CD4-positive, alpha-beta T cell treated with Interferon gamma for 1 hour (primary cell): ENCODE measurements around the gene FREM1.
A peak's percentile ranks its signal among the peaks of the same experiment; 100 is the strongest.

Experiments
- DNase-seq: peaks from one replicate; pipeline ENCODE4 v3.0.0-alpha.2; 2020

FREM1 gene

DNA sequence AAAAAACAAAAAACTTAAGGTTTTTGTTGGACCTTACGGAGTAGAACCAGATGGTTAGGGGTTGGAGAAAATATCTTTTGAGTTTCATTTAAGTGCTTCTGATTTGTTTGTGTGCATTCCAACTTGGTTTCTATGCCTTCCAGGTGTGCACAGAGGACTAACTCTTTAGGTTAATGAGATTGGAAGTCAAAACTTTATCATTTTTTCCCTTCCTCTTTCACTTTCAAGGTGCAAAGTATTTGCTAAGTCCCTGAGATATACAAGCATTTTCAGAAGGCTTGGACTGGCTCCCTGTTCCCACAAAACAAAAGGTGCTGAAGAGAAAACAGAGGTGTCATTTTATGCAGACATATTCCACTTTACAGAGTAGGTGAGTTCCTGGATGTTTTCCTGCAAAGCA lies 157.4 kb downstream of the FREM1 start:
- no peak for DNase-seq

DNA sequence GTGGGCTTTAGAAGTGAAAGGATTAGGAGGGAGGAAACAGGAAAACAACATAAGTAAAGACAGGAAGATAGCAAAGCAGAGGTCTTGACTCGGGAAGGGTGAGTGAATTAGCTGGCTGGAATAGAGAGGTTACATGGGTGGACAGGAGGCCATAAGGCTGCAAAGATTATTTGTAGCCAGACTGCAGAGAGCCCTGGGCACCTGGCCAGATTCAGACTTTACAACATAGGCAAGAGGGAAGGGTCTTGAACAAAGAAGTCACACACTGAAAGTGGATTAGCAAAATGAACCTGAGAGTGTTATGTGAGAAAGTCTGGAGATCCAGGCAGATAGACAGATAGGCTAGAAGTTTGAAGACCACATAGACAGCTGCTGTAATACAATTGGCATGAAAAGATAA lies 158.0 kb downstream of the FREM1 start:
- no peak for DNase-seq

DNA sequence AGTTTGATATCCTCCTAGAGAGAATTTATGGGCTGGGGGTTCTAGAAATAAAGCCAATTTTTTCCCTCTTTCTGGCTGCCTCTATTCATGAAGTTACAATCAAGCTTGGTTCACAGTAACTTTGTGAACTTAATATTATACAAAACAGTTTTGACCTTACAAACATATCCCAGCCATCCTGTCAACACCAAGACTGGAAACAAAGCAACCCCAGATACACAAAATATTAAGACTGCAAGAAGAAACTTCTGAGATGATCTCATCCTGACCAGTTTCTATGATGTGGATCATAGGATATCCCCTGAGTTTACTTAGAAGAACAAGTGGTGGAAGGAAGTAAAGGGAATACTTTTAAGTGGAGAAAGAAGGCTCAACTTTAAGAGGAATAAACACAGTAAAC lies 159.4 kb downstream of the FREM1 start:
- DNase-seq, result no peak

DNA sequence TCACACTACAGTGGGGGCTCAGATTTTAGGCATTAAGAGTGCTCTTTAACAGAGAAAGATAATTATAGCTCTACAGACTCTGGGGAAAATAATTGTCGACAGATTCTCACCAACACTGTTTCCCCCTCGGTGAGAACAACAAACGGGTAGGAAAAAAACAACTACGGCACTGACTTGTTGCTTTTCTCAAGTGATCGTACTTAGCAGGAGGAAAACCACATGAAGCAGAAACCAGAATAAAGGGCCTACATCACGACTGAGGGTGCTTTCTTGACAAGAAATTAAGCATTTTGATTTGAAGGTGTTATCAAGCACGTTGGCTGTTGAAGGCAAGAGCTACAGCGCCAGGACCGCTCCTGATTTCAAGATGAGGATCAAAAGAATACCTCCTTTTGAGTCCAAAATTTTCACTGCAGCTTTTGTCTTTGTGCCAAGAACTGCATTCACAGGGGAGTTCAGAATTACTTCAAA lies 160.5 kb downstream of the FREM1 start:
- DNase-seq, result no peak

DNA sequence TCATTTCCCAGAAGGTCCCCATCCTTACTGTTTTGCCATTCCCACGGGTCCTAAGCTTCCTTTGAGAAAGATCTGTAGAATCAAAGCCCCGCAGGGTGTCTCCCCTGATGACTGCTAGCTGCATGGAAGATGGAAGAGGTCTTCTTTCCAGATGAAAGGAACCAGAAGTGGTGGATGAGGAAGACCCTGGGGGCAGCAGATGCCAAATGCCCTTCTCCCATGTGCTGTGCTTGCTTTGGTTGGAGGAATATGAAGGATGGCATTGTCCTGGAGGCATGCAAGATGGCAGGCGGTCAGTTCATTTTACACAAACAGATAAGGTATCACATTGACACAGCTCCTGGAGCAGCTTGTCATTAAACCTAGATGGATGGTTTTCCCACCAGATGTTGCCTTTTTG lies 161.9 kb downstream of the FREM1 start:
- no peak for DNase-seq

DNA sequence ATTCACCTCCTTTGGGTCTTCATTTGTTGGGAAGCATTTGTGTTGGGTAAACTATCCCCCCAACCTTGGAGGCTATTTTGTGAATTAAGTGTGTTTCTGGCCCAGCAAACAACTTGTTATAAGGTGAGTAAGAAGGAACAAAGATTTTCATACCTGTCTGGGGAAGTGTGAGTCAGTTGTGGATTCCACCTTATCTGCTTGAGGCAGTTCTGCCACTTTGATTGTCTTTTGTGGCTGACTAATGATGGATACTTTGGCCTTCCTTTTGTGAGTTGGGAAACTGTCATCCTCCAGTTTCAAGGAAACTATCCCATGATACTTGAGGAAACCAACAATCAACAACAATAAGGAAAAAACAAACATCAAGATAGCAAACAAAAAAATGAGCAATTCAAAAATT lies 163.1 kb downstream of the FREM1 start:
- no peak for DNase-seq

DNA sequence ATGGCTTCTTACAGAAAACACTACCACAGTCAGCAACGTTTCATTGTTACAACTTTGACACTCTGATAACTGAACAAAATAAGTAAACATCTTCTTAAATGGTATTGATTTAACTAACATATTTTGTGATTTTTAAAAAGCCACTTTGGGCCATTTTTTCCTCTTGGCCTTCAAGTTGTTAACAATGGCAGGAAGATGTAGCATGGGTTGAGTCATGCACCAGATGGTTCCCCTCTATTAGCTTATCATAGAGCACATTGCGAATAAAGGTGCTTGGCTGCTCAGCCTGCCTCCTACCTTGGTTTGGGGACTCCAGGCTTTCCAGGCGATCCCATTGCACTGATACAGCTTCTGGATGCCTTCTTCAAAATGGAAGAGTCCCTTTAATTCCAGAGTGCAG lies 163.6 kb downstream of the FREM1 start:
- DNase-seq, result no peak

DNA sequence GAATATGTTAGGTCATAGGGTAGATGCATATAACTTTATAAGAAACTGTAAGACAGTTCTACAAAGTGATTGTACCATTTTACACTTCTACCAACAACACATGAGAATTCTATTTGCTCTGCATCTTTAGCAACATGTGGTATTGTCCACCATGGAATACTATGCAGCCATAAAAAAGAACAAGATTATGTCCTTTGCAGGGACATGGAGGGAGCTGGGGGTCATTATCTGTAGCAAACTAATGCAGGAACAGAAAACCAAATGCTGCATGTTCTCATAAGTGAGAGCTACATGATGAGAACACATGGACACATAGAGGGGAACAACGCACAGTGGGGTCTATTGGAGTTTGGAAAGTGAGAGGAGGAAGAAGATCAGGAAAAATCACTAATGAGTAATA lies 165.5 kb downstream of the FREM1 start:
- DNase-seq, result no peak

DNA sequence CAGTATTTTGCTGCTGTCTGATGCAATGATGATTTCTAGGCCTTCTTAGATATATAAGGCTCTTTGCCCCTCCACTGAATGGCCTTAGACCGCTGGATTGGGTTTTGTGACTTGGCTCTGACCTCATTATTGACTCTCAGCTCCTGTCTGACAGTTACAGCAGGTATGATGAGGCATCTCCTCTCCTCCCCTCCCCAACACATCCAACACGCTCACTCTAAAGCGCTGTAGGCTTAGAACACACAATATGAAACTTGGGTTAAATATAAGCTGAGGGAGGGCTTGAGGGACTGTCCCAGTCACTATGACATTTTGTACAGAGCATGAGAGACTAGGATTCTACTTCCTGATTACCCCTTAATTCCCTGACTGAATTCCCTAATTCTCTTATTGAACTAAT lies 168.9 kb downstream of the FREM1 start:
- no peak for DNase-seq

DNA sequence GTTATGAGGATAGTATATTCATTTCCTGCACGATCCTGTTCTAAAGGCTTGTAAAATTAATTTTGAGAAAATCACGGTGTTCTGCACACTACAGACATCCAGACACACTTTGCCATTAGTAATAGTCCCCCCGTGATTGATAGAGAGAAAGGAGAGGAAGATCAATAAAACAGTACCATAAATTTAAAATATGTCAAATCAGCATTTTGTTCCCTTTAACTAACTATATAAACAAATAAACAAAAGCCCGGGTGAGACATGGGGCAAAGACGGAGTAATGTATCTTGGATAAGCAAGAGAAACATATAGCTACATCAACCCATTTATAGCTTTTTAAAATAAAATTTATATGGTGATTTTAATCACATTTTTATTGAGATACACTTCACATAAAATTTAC lies 177.1 kb downstream of the FREM1 start:
- DNase-seq, result no peak

DNA sequence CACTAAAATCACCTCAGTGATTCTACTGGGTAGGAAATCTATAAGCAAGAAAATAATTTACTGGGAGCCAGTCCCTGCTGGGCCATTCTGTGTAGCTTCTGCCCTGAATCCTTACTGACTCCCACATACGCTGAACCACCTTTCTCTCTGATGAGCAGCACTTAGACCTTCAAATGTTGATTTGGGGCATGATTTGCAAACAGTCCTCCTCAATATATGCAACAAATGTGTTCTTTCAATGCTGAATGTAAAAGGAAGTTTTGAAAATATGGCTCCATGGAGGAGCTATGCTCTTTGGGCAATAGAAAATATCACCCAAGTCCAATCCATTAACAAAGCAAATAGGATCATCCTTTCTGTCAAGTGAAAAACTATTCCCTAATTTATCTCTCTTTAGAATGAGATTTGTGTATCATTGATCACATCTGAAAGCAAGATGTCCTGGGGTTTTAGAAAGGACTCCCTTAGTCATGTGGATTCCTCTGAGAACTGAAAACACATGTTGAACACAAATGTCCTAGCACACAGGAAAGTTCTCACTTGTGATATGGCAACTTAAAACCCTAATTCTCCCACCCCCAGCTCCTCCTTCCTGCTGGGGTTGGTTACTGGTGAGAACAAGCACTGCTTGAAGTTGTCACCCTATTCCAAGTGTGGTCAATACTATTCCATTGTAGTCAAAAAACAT lies 178.8 kb downstream of the FREM1 start:
- DNase-seq, result no peak

DNA sequence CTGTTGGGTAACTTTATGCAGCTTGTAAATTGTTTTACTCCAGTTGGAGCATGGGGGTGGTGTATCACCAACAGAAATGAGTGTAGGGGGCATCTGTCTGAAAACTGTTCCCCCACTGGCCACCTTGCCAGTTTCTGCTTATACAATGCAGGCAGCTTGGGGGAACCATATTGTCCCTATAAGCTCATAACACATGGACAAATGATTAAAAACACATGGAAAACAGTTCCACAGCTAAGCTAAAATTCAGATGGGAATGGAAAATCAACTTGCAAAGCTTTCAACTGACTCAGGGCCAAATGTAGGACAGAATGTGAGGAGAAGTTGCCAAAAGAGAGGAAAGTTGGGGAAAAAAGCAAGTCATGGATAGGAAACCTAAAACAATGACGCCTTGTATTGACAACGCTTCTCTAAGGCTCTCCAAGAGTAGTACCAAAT lies 179.7 kb downstream of the FREM1 start:
- no peak for DNase-seq

DNA sequence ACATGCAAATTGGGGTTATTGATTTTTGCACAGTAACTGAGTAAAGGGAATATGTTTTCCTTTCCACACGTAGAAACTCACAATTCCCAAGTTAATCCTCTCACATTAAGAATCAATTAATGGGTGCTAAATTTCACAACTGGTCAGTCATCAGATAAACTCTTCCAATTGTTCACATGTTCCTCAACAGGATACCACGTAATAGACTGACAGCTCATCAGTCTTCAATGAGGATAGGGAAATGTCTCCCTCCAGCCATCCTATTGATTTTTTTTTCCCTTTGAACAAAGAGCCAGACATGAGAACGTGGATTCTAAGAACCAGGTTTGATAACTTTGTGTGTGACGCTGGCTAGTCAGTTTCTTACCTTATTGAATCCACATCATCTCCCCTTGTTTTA lies 186.9 kb downstream of the FREM1 start:
- no peak for DNase-seq

DNA sequence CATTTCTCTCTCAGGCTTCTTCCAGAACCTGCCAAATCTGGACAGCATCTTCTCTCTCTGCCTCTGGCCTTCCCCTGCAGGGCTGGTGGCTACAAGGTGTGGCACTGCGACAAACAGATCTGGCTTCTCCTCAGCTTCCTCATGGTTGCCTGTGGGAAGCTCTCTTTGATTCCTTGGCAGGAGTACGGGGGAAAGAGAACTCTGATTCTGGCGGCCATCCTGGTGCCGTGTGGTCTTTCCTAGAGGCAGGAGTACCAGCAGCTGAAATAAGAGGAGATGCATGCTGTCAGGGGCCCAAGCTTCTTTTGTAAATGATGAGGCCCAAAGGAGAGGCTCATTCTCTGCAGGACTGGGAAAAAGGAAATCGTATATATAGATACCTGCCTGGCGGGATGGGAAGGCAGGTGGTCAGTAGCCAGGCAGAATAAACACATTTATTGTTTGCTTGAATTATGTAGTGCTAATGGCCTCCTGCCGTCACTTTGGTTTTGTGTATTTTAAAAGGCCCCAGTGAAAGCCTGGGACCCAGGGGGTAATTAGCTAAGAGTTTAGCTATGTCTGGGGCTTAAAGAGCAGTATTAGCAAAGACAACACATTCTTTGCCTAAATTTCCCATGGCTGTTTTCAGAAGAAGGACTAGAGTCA lies 187.7 kb downstream of the FREM1 start, which contains the start of gene CER1:
TSS of gene CER1 (minus strand) at position 343 of the 645 bp plus-strand sequence. CDS start at position 282, 61 bp downstream.
- DNase-seq, result no peak

DNA sequence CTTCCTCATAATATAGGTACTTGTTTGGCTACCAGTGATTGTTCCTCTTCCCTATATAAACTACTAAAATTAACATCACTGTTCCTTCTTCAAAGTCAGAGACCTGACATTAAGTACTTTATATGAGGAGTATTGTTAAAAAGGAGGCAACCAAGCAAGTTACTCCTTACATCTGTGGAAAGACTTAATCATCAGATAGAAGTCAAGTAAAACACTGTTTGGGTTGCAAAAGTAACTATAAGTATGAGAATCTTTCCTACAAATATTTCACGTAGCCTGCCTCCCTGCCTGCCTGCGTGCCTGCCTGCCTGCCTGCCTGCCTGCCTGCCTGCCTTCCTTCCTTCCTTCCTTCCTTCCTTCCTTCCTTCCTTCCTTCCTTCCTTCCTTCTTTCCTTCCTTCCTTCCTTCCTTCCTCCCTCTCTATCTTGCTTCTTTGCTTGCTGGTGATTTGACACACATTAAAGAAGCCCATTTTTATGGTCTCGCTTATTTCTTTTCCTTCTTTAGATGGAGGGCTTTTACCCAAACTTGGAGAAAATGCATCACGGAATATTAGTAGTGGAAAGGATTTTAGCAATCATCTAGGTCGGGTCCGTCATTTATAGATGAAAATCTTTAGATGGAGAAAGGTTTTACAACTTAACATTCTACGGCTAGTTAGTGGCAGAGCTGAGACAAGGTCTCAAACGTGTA lies 190.9 kb downstream of the FREM1 start:
- DNase-seq, result no peak

DNA sequence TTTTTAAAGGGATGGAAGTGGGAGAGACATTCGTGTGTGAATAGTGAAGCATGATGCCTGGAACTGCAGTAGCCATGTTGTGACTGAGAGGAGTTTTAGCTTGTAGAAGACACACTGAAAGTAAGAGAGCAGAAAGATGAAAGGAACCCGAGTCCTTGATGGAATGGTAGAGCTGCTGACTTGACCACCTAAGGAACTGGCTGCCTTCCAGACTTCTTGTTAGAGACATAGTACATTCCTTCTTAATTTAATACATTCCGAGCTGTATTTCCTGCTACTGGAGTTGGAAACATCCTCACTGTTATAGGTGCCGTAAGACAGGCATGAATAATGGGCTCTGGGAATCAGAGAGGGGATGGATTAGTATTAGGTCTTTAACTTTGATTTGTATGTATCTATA lies 195.1 kb downstream of the FREM1 start:
- DNase-seq, result no peak

DNA sequence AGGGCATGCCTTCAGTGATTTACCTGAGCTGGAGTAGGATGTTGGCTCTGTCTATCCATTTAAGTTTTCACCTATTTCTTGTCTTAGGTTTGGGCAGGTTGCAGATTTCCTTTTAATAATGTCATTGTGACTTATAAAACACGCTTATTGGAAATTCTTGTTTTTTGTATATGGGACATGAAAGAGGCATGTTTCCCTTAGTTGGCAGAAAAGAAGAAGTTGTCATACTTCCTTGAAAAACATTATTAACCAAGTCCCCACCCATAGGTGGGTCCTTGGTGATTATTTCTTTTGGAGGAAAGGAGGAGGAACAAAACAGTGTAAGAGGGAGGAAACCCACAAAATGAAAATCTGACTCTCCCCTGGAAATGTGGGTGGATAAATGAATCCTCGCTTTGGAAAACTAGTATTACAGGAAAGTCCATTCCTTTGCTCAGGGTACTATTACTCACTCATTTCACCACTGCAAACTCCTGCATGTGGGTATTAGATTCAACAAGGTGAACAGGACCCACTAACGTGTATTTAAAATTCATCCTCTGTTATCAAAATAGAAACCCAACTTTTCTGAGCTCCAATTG lies 197.0 kb downstream of the FREM1 start:
- no peak for DNase-seq

DNA sequence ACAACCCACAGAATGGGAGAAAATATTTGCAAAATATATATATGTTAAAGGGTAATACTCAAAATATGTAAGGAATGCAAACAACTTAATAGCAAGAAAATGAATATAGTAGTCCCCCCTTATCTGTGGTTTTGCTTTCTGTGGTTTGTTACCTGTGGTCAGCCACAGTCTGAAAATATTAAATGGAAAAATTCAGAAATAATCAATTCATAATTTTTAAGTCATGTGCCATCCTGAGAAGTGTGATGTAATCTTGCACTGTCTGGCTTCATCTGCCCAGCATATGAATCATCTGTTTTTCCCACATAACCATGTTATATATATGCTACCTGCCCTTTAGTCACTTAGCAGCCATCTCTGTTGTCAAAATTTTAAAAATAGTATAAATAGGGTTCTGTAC lies 199.4 kb downstream of the FREM1 start:
- no peak for DNase-seq

DNA sequence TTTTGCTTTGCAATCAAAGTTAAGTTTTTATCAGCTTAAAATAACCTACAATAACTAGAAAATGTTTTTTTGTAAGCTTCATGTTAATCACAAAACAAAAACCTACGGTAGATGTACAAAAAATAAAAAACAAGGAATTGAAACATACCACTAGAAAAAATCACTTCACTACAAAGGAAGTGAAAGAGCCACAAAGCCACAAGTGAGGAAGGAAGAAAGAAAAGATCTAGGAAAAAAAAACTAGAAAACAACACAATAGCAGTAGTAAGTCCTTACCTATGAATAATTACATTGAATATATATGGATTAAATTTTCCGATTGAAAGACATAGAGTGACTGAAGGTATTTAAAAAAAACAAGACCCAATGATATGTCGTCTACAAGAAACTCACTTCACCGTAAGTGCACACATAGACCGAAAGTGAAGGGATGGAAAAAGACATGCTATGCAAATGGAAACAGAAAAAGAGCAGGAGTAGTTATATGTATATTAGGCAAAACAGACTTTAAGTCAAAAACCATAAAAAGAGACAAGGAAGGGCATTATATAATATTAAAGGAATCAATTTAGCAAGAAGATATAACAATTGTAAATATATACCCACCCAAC lies 203.6 kb downstream of the FREM1 start:
- DNase-seq, result no peak

DNA sequence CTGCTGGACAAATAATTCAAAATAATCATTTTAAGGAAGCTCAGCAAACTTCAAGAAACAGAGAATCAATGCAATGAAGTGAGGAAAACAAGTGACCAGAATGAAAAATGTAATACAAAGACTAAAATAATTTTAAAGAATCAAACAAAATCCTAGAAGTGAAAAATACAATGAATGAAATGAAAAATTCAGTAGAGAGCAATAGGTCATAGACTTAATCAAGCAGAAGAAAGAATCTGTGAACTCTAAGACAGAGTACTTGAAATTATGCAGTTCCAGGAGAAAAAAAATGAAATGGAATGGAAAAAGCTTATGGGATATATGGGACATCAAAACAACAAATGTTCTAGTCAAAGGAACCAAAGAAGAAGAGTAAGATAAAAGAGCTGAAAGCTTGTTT lies 205.1 kb downstream of the FREM1 start:
- no peak for DNase-seq

DNA sequence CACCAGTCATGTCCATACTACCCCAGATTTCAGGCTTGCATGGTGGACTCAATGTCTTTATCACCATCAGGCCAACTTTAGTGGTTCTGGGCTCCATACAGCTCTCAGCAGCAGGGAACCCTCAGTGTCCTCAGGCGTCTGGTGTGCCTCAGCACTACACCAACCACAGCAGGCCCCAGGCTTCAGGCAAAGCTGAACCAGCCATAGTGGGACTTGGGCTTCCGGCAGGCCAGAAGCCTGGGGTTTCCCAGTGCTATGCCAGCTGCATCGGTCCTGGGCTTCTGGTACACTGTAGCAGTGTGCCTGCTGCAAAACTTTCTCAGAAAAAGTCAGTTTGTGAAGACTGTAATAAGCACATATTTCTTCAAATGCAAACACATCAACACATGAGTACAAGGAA lies 205.9 kb downstream of the FREM1 start:
- no peak for DNase-seq

DNA sequence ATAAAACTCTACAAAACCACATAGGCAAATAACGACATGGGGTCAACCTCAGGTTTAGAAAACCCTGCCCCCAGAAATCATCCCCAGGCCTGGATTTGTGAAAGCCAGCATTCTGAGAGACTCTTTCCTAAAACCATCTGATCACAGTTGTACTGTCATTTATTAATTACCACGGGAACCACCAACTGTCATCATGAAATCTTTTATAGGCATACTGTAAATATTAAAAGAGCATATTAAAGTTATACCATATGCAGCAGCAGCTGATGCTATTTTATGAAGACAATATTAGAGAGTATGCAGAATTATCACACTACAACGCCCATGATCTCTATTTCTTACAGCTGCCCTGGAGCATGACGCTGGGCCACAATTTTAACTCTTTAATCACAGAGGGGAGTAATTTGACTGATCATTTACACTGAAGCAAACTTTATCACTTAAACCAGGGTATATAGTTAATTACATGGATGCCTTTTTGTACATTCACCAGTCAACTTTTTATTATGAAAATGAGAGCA lies 208.0 kb downstream of the FREM1 start:
- DNase-seq, result no peak

DNA sequence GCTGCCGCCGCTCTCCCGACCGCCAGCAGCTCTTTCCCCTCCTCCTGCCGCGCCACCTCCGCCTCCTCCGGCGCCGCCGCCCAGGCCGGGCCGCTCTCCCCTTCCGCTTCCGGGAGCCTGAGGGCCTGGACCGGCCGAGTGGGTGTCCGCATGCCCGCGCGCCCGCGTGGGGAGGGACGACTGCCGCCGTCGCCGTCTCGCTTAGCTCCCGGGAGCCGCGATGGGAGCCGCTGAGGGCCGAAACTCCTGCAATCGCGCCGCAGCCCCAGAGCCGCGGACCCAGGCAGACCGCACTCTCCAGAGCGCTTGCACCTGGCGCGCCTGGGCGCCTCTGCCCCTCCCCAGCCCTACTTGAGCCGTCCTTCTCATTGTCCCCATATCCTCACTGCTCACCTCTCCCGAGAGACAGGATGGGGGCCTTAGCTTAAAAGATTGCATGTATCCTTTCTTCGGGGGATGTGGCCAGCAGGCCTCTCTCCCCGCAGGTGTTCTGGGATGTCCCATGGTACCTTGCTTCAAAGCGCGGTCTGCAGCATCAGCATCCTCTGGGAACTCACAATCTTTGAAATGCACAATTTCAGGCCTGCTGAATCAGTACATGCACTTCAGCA lies 216.9 kb downstream of the FREM1 start, which contains the start of gene ZDHHC21:
TSS of gene ZDHHC21 (minus strand) at position 182 of the 611 bp plus-strand sequence. CDS start 19,092 bp downstream, outside the sequence.
- peak; percentile 49 for DNase-seq
